Measurements from ENCODE around the gene ATP6V1C2. TPM values are rescaled to one million over a fixed set of nuclear protein-coding genes. Genes with fewer than 3 reads are reported as not detected.
"Not testable (repeated sequence)": the region's sequence is repeated elsewhere in the genome, so short reads cannot be mapped to it uniquely, and the experiment has no call there.

Gene ATP6V1C2
- total RNA-seq, 1 donor from 2014 or later: 12.1 TPM

GRCh38 chr2:10768063-10768507, 46.7 kb downstream of the ATP6V1C2 start:
- DNase-seq: peak; percentile 59

- no peak for DNase-seq
Measured at GRCh38 chr2:10770956-10771750, 49.7 kb downstream of the ATP6V1C2 start.

GRCh38 chr2:10771786-10772185, 50.4 kb downstream of the ATP6V1C2 start:
- DNase-seq: no peak

GRCh38 chr2:10772201-10772867, 50.9 kb downstream of the ATP6V1C2 start:
- no peak for DNase-seq

- no peak for DNase-seq
Measured at GRCh38 chr2:10772868-10773215, 51.4 kb downstream of the ATP6V1C2 start.

GRCh38 chr2:10773821-10774341, 52.5 kb downstream of the ATP6V1C2 start:
- DNase-seq: no peak

- peak; percentile 71 for DNase-seq
Measured at GRCh38 chr2:10774394-10774793, 53.0 kb downstream of the ATP6V1C2 start.

- no peak for DNase-seq
Measured at GRCh38 chr2:10775021-10775780, 53.8 kb downstream of the ATP6V1C2 start.

- no peak for DNase-seq
Measured at GRCh38 chr2:10775831-10776230, 54.4 kb downstream of the ATP6V1C2 start.

GRCh38 chr2:10776231-10776977, 55.0 kb downstream of the ATP6V1C2 start:
- DNase-seq: no peak

GRCh38 chr2:10777111-10777841, 55.8 kb downstream of the ATP6V1C2 start:
- DNase-seq: no peak

GRCh38 chr2:10777842-10778723, 56.7 kb downstream of the ATP6V1C2 start:
- DNase-seq: no peak

- no peak for DNase-seq
Measured at GRCh38 chr2:10778724-10779115, 57.3 kb downstream of the ATP6V1C2 start.

- no peak for DNase-seq
Measured at GRCh38 chr2:10779776-10780490, 58.5 kb downstream of the ATP6V1C2 start.

- no peak for DNase-seq
Measured at GRCh38 chr2:10780491-10780820, 59.0 kb downstream of the ATP6V1C2 start.

GRCh38 chr2:10780821-10781220, 59.4 kb downstream of the ATP6V1C2 start:
- not testable (repeated sequence) for DNase-seq

GRCh38 chr2:10781746-10782145, 60.3 kb downstream of the ATP6V1C2 start:
- no peak for DNase-seq

GRCh38 chr2:10783421-10783820, 62.0 kb downstream of the ATP6V1C2 start:
- DNase-seq: no peak

- no peak for DNase-seq
Measured at GRCh38 chr2:10784719-10785118, 63.3 kb downstream of the ATP6V1C2 start.

- no peak for DNase-seq
Measured at GRCh38 chr2:10785260-10785659, 63.8 kb downstream of the ATP6V1C2 start.

Data from tongue (tissue), 2 donors.